Mesothelial cell of epicardium (in vitro differentiated cells): ENCODE results near the gene TMEM44. TPM values are rescaled to one million over a fixed set of nuclear protein-coding genes. Genes with fewer than 3 reads are reported as not detected.

Experiments
- DNase-seq, 2 experiments: peaks; one replicate each; pipeline ENCODE4 v3.0.0; 2021; ENCODE audit warnings: low spot score in 2 of 2; ENCODE audit not compliant: unreplicated experiment in 2 of 2
- H3K27ac Mint-ChIP-seq: 2 replicates; pipeline ENCODE4 v1.8.0; 2021; ENCODE audit warnings: mixed read lengths
- H3K27me3 Mint-ChIP-seq: 2 replicates; pipeline ENCODE4 v1.8.0; 2021; ENCODE audit warnings: low read depth, mixed read lengths
- H3K36me3 Mint-ChIP-seq: 2 replicates; pipeline ENCODE4 v1.8.0; 2021; ENCODE audit warnings: mixed read lengths
- H3K4me1 Mint-ChIP-seq: 2 replicates; pipeline ENCODE4 v1.8.0; 2021; ENCODE audit warnings: mixed read lengths
- H3K4me3 Mint-ChIP-seq: 2 replicates; pipeline ENCODE4 v1.8.0; 2021; ENCODE audit warnings: mild to moderate bottlenecking, moderate library complexity, mixed read lengths
- H3K9me3 Mint-ChIP-seq: 2 replicates; pipeline ENCODE4 v1.8.0; 2021; ENCODE audit warnings: mixed read lengths
- CTCF ChIP-seq: fragments of 200-600 bp; sonication (generic); IDR thresholded peaks from one replicate; pipeline ENCODE4 v1.5.0; 2021; ENCODE audit warnings: antibody characterized with exemption; ENCODE audit not compliant: unreplicated experiment
- total RNA-seq: library from RNA; stranded (reverse); gene quantifications from 3 replicates; pipeline ENCODE4 v1.2.1, GENCODE V29; 2021

TMEM44 gene
- total RNA-seq, 1 donor from 2014 or later: 27.9 TPM

- peaks cover 33% of the 10 kb centered on the region for H3K36me3 Mint-ChIP-seq
Observed at GRCh38 chr3:194658477-194659242, 25.4 kb upstream of the TMEM44 start.

GRCh38 chr3:194657439-194657838 lies 24.2 kb upstream of the TMEM44 start:
- peaks cover 39% of the 10 kb centered on the region for H3K36me3 Mint-ChIP-seq
- H3K27ac Mint-ChIP-seq: no peak overlapping the region
- no peaks in the 10 kb centered on the region for H3K4me1 Mint-ChIP-seq

More at GRCh38 chr3:194658477-194659242, 25.4 kb upstream of the TMEM44 start:
- Mint-ChIP-seq H3K27me3 (no peaks in the 10 kb centered on the region), H3K27ac (no peak overlapping the region), H3K4me1 (no peaks in the 10 kb centered on the region), H3K9me3 (no peaks in the 10 kb centered on the region), H3K4me3 (no peak overlapping the region)
- no peak for TF ChIP-seq CTCF
- no peak for DNase-seq

GRCh38 chr3:194654443-194654842 lies 21.2 kb upstream of the TMEM44 start:
- H3K27me3 Mint-ChIP-seq: no peaks in the 10 kb centered on the region
- peaks cover 63% of the 10 kb centered on the region for H3K36me3 Mint-ChIP-seq
- DNase-seq: no peak
- no peak overlapping the region for H3K4me3 Mint-ChIP-seq
- no peaks in the 10 kb centered on the region for H3K4me1 Mint-ChIP-seq
- no peak for TF ChIP-seq CTCF
- no peaks in the 10 kb centered on the region for H3K9me3 Mint-ChIP-seq
- H3K27ac Mint-ChIP-seq: no peak overlapping the region

More at GRCh38 chr3:194657439-194657838, 24.2 kb upstream of the TMEM44 start:
- H3K9me3 Mint-ChIP-seq: no peaks in the 10 kb centered on the region
- no peaks in the 10 kb centered on the region for H3K27me3 Mint-ChIP-seq
- no peak overlapping the region for H3K4me3 Mint-ChIP-seq
- no peak for TF ChIP-seq CTCF
- no peak for DNase-seq

- Mint-ChIP-seq H3K4me1 (no peaks in the 10 kb centered on the region), H3K4me3 (no peak overlapping the region), H3K27ac (no peak overlapping the region), H3K27me3 (no peaks in the 10 kb centered on the region), H3K36me3 (peaks cover 60% of the 10 kb centered on the region), H3K9me3 (no peaks in the 10 kb centered on the region)
- DNase-seq: no peak
- TF ChIP-seq CTCF: no peak
Observed at GRCh38 chr3:194647747-194648146, 14.5 kb upstream of the TMEM44 start.

- Mint-ChIP-seq H3K4me1 (no peaks in the 10 kb centered on the region), H3K9me3 (no peaks in the 10 kb centered on the region), H3K4me3 (no peak overlapping the region), H3K36me3 (peaks cover 42% of the 10 kb centered on the region), H3K27me3 (no peaks in the 10 kb centered on the region), H3K27ac (no peak overlapping the region)
- no peak for TF ChIP-seq CTCF
- DNase-seq: no peak
Observed at GRCh38 chr3:194642769-194643168, 9.6 kb upstream of the TMEM44 start.
